ENCODE measurements around the gene ADAMTS2.

GRCh38 chr5:179317411-179318220 is 27.6 kb downstream of the ADAMTS2 start:
- TF ChIP-seq CTCF (IDR thresholded peaks at IDR 0.05 in 2 of 3, conservative IDR thresholded peaks at IDR 0.05 in 1 of 3; ENCODE audit: borderline replicate concordance in 1 of 3, insufficient read depth in 1 of 3, low read depth in 2 of 3, low read length in 2 of 3) (no peak), EZH2 (IDR thresholded peaks at IDR 0.05) (no peak), POLR2A (IDR thresholded peaks at IDR 0.05; ENCODE audit: borderline replicate concordance, extremely low read depth, insufficient read depth, insufficient read length) (no peak), EGR1 (IDR thresholded peaks at IDR 0.05; ENCODE audit: low read depth) (no peak), ATF3 (IDR thresholded peaks at IDR 0.05) (no peak), EZH2phosphoT487 (IDR thresholded peaks at IDR 0.05; ENCODE audit: borderline replicate concordance) (no peak), CEBPB (IDR thresholded peaks at IDR 0.05; ENCODE audit: low read depth) (no peak)

All from HCT116 (cell line).